ENCODE measurements around the gene ACTR6. TPM values are rescaled to one million over a fixed set of nuclear protein-coding genes. Genes with fewer than 3 reads are reported as not detected.

The ACTR6 gene
- total and polyA plus RNA-seq, 2 donors (not counting 1 experiment from before 2014, with no cell fraction given) = 16.5 to 34.3 TPM

- H3K36me3 ChIP-seq (ENCODE audit: control insufficient read depth, insufficient read depth, low read length) = no peaks in the 10 kb centered on the region
- peak overlapping the region; percentile 84 for H3K4me2 ChIP-seq (ENCODE audit: extremely low read depth, insufficient read depth, low read length)
- H3K79me2 ChIP-seq (ENCODE audit: control insufficient read depth, insufficient read depth, low read length) = peaks cover 37% of the 10 kb centered on the region
- H4K20me1 ChIP-seq (ENCODE audit: control insufficient read depth, extremely low read depth, insufficient read depth, low read length) = no peaks in the 10 kb centered on the region
- H3K4me1 ChIP-seq (ENCODE audit: control insufficient read depth, extremely low read depth, insufficient read depth, low read length) = peaks cover 4% of the 10 kb centered on the region
- TF ChIP-seq EZH2 (IDR thresholded peaks at IDR 0.05; ENCODE audit: low read length, missing control alignments) (no peak), CTCF (conservative IDR thresholded peaks at IDR 0.05 in 1 of 2, IDR thresholded peaks at IDR 0.05 in 1 of 2; ENCODE audit: low read depth in 1 of 2, low read length in 2 of 2) (no peak)
- H3K9me3 ChIP-seq (ENCODE audit: control insufficient read depth, insufficient read depth, low read depth, low read length) = no peaks in the 10 kb centered on the region
- H3K9ac ChIP-seq (ENCODE audit: insufficient read depth, low read length) = peak overlapping the region; percentile 60
- DNase-seq (ENCODE audit: low read depth in 2 of 2) = no peak
- H3K4me3 ChIP-seq (replicated peaks in 1 of 4; ENCODE audit: control extremely low read depth in 1 of 4, insufficient read depth in 1 of 4, low read depth in 3 of 4, low read length in 4 of 4) = peak overlapping the region; percentile 80 to 97 (median 87)
- H2AFZ ChIP-seq (ENCODE audit: low read length) = peak overlapping the region; percentile 98
- peak overlapping the region; percentile 94 for H3K27ac ChIP-seq (ENCODE audit: insufficient read depth, low read length)
- H3K27me3 ChIP-seq (ENCODE audit: control insufficient read depth, insufficient read depth, low read length) = no peaks in the 10 kb centered on the region
Measured at GRCh38 chr12:100266585-100266834, 65.9 kb downstream of the ACTR6 start.

- H2AFZ ChIP-seq (ENCODE audit: low read length) = peak within 1 kb of the TSS; percentile 98
- H3K9me3 ChIP-seq (ENCODE audit: control insufficient read depth, insufficient read depth, low read depth, low read length) = no peaks in the 10 kb centered on the region
- peak within 1 kb of the TSS; percentile 94 for H3K27ac ChIP-seq (ENCODE audit: insufficient read depth, low read length)
- peaks cover 4% of the 10 kb centered on the region for H3K4me1 ChIP-seq (ENCODE audit: control insufficient read depth, extremely low read depth, insufficient read depth, low read length)
- no peak for TF ChIP-seq CTCF (conservative IDR thresholded peaks at IDR 0.05 in 1 of 2, IDR thresholded peaks at IDR 0.05 in 1 of 2; ENCODE audit: low read depth in 1 of 2, low read length in 2 of 2)
- no peak for TF ChIP-seq EZH2 (IDR thresholded peaks at IDR 0.05; ENCODE audit: low read length, missing control alignments)
- DNase-seq (ENCODE audit: low read depth in 2 of 2) = peak; percentile 97 to 98
- peak within 1 kb of the TSS; percentile 97 for H3K9ac ChIP-seq (ENCODE audit: insufficient read depth, low read length)
- H3K4me3 ChIP-seq (replicated peaks in 1 of 4; ENCODE audit: control extremely low read depth in 1 of 4, insufficient read depth in 1 of 4, low read depth in 3 of 4, low read length in 4 of 4) = peak within 1 kb of the TSS; percentile 80 to 97 (median 87)
- no peaks in the 10 kb centered on the region for H3K27me3 ChIP-seq (ENCODE audit: control insufficient read depth, insufficient read depth, low read length)
- peak within 1 kb of the TSS; percentile 99 for H3K4me2 ChIP-seq (ENCODE audit: extremely low read depth, insufficient read depth, low read length)
- H3K79me2 ChIP-seq (ENCODE audit: control insufficient read depth, insufficient read depth, low read length) = peaks cover 41% of the 10 kb centered on the region
- no peaks in the 10 kb centered on the region for H4K20me1 ChIP-seq (ENCODE audit: control insufficient read depth, extremely low read depth, insufficient read depth, low read length)
- H3K36me3 ChIP-seq (ENCODE audit: control insufficient read depth, insufficient read depth, low read length) = no peaks in the 10 kb centered on the region
Measured at GRCh38 chr12:100266835-100267602, 66.4 kb downstream of the ACTR6 start, which contains the start of the genes DEPDC4 and SCYL2. TSS of gene DEPDC4 (minus strand) at chr12:100267079. CDS start at chr12:100267076, 3 bp downstream. TSS of gene SCYL2 (plus strand) at chr12:100267177. CDS start at chr12:100282971, 15,794 bp downstream.

- peak; percentile 37 to 58 for DNase-seq (ENCODE audit: low read depth in 2 of 2)
- no peak for TF ChIP-seq EZH2 (IDR thresholded peaks at IDR 0.05; ENCODE audit: low read length, missing control alignments)
- no peak for TF ChIP-seq CTCF (conservative IDR thresholded peaks at IDR 0.05 in 1 of 2, IDR thresholded peaks at IDR 0.05 in 1 of 2; ENCODE audit: low read depth in 1 of 2, low read length in 2 of 2)
- H3K4me2 ChIP-seq (ENCODE audit: extremely low read depth, insufficient read depth, low read length) = peak overlapping the region; percentile 99
- peaks cover 4% of the 10 kb centered on the region for H3K4me1 ChIP-seq (ENCODE audit: control insufficient read depth, extremely low read depth, insufficient read depth, low read length)
- H3K79me2 ChIP-seq (ENCODE audit: control insufficient read depth, insufficient read depth, low read length) = peaks cover 46% of the 10 kb centered on the region
- no peaks in the 10 kb centered on the region for H3K27me3 ChIP-seq (ENCODE audit: control insufficient read depth, insufficient read depth, low read length)
- peak overlapping the region; percentile 80 to 97 (median 87) for H3K4me3 ChIP-seq (replicated peaks in 1 of 4; ENCODE audit: control extremely low read depth in 1 of 4, insufficient read depth in 1 of 4, low read depth in 3 of 4, low read length in 4 of 4)
- peak overlapping the region; percentile 97 for H3K9ac ChIP-seq (ENCODE audit: insufficient read depth, low read length)
- no peaks in the 10 kb centered on the region for H3K9me3 ChIP-seq (ENCODE audit: control insufficient read depth, insufficient read depth, low read depth, low read length)
- H3K27ac ChIP-seq (ENCODE audit: insufficient read depth, low read length) = peak overlapping the region; percentile 94
- H4K20me1 ChIP-seq (ENCODE audit: control insufficient read depth, extremely low read depth, insufficient read depth, low read length) = no peaks in the 10 kb centered on the region
- no peaks in the 10 kb centered on the region for H3K36me3 ChIP-seq (ENCODE audit: control insufficient read depth, insufficient read depth, low read length)
- H2AFZ ChIP-seq (ENCODE audit: low read length) = peak overlapping the region; percentile 43
Measured at GRCh38 chr12:100267603-100268281, 67.1 kb downstream of the ACTR6 start.
